Neural progenitor cell (in vitro differentiated cells): ENCODE results near the gene AIM2. TPM values are rescaled to one million over a fixed set of nuclear protein-coding genes. Genes with fewer than 3 reads are reported as not detected.

Experiments used
- DNase-seq: peaks from one replicate; pipeline ENCODE4 v3.0.0-alpha.2; 2016; ENCODE audit warnings: low spot score
- H2AFZ ChIP-seq: fragments of 200-600 bp; sonication (generic); replicated peaks from 2 replicates; pipeline ENCODE4 v1.6.1; 2016; ENCODE audit warnings: antibody characterized with exemption
- H3F3A ChIP-seq: fragments of 200-600 bp; sonication (generic); 2 replicates; pipeline ENCODE4 v1.6.1; 2016; ENCODE audit warnings: antibody characterized with exemption, low read depth
- H3K27ac ChIP-seq: fragments of 200-600 bp; sonication (generic); 2 replicates; pipeline ENCODE4 v1.5.1; 2016; ENCODE audit warnings: mild to moderate bottlenecking
- H3K27me3 ChIP-seq: fragments of 200-600 bp; sonication (generic); 2 replicates; pipeline ENCODE4 v1.6.1; 2016; ENCODE audit warnings: mild to moderate bottlenecking, moderate library complexity
- H3K36me3 ChIP-seq: fragments of 200-600 bp; sonication (generic); 2 replicates; pipeline ENCODE4 v1.5.1; 2016
- H3K4me1 ChIP-seq: fragments of 200-600 bp; sonication (generic); 2 replicates; pipeline ENCODE4 v1.6.1; 2016; ENCODE audit warnings: mixed run types
- H3K4me2 ChIP-seq: fragments of 200-600 bp; sonication (generic); 2 replicates; pipeline ENCODE4 v1.6.1; 2016
- H3K4me3 ChIP-seq: fragments of 200-600 bp; sonication (generic); 2 replicates; pipeline ENCODE4 v1.5.1; 2016
- H3K79me2 ChIP-seq: fragments of 200-600 bp; sonication (generic); 2 replicates; pipeline ENCODE4 v1.6.1; 2016; ENCODE audit warnings: low read depth
- H3K9ac ChIP-seq: fragments of 200-600 bp; sonication (generic); 2 replicates; pipeline ENCODE4 v1.6.1; 2016
- H3K9me3 ChIP-seq: fragments of 200-600 bp; sonication (generic); 2 replicates; pipeline ENCODE4 v1.5.1; 2016; ENCODE audit warnings: low read depth
- H4K20me1 ChIP-seq: fragments of 200-600 bp; sonication (generic); 2 replicates; pipeline ENCODE4 v1.6.1; 2016; ENCODE audit warnings: low read depth
- H3K27ac Mint-ChIP-seq: 3 replicates; pipeline ENCODE4 v1.8.0; 2021; ENCODE audit warnings: mixed read lengths
- H3K27me3 Mint-ChIP-seq: 2 replicates; pipeline ENCODE4 v1.8.0; 2022; ENCODE audit warnings: low read depth, mild to moderate bottlenecking, inconsistent platforms, moderate library complexity, mixed read lengths; ENCODE audit not compliant: insufficient read depth
- H3K36me3 Mint-ChIP-seq: 3 replicates; pipeline ENCODE4 v1.8.0; 2021; ENCODE audit warnings: mixed read lengths
- H3K4me1 Mint-ChIP-seq: 3 replicates; pipeline ENCODE4 v1.8.0; 2021; ENCODE audit warnings: mixed read lengths
- H3K4me3 Mint-ChIP-seq: 3 replicates; pipeline ENCODE4 v1.8.0; 2021; ENCODE audit warnings: mild to moderate bottlenecking, moderate library complexity, mixed read lengths
- H3K9me3 Mint-ChIP-seq: 3 replicates; pipeline ENCODE4 v1.8.0; 2020; ENCODE audit warnings: mixed read lengths
- EZH2 ChIP-seq: fragments of 200-600 bp; sonication (generic); IDR thresholded peaks from 2 replicates; pipeline ENCODE4 v1.6.1; 2017; ENCODE audit warnings: antibody characterized with exemption, mild to moderate bottlenecking, moderate library complexity
- EZH2phosphoT487 ChIP-seq: fragments of 200-600 bp; sonication (generic); IDR thresholded peaks from 2 replicates; pipeline ENCODE4 v1.6.1; 2017; ENCODE audit warnings: antibody characterized with exemption
- total RNA-seq: library from RNA; depleted of rRNA; stranded (reverse); fragments of >200 nt; gene quantifications from 2 replicates; pipeline ENCODE4 v1.2.3, GENCODE V29; 2015; ENCODE audit warnings: low replicate concordance
- TF ChIP-seq, protein P1 (sequence below): fragments of 200-600 bp; sonication (generic); IDR thresholded peaks from 2 replicates; pipeline ENCODE4 v1.5.1; 2017; ENCODE audit warnings: antibody characterized with exemption, mild to moderate bottlenecking

AIM2 gene
- total RNA-seq, 1 donor from 2014 or later = 2.9 TPM

GRCh38 chr1:159089184-159089791 is 12.7 kb upstream of the AIM2 start:
- H3K36me3 Mint-ChIP-seq = no peaks in the 10 kb centered on the region
- H3F3A ChIP-seq = no peaks in the 10 kb centered on the region
- H3K9me3 ChIP-seq = no peaks in the 10 kb centered on the region
- TF ChIP-seq, protein P1, sequence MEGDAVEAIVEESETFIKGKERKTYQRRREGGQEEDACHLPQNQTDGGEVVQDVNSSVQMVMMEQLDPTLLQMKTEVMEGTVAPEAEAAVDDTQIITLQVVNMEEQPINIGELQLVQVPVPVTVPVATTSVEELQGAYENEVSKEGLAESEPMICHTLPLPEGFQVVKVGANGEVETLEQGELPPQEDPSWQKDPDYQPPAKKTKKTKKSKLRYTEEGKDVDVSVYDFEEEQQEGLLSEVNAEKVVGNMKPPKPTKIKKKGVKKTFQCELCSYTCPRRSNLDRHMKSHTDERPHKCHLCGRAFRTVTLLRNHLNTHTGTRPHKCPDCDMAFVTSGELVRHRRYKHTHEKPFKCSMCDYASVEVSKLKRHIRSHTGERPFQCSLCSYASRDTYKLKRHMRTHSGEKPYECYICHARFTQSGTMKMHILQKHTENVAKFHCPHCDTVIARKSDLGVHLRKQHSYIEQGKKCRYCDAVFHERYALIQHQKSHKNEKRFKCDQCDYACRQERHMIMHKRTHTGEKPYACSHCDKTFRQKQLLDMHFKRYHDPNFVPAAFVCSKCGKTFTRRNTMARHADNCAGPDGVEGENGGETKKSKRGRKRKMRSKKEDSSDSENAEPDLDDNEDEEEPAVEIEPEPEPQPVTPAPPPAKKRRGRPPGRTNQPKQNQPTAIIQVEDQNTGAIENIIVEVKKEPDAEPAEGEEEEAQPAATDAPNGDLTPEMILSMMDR = peak; percentile 82
- TF ChIP-seq EZH2 = no peak
- DNase-seq = peak; percentile 43
- no peaks in the 10 kb centered on the region for H3K4me1 Mint-ChIP-seq
- no peaks in the 10 kb centered on the region for H3K79me2 ChIP-seq
- no peak overlapping the region for H2AFZ ChIP-seq
- no peak overlapping the region for H3K9ac ChIP-seq
- no peak overlapping the region for H3K4me2 ChIP-seq
- H3K4me3 ChIP-seq = no peak overlapping the region
- H3K27ac ChIP-seq = no peak overlapping the region
- H3K27me3 ChIP-seq = no peaks in the 10 kb centered on the region
- no peak overlapping the region for H3K27ac Mint-ChIP-seq
- no peaks in the 10 kb centered on the region for H4K20me1 ChIP-seq
- no peaks in the 10 kb centered on the region for H3K27me3 Mint-ChIP-seq
- no peaks in the 10 kb centered on the region for H3K9me3 Mint-ChIP-seq
- no peaks in the 10 kb centered on the region for H3K36me3 ChIP-seq
- H3K4me3 Mint-ChIP-seq = no peak overlapping the region
- H3K4me1 ChIP-seq = no peaks in the 10 kb centered on the region

- Histone ChIP-seq H3K4me3 (no peak overlapping the region), H3K4me2 (no peak overlapping the region), H3F3A (no peaks in the 10 kb centered on the region), H3K27ac (no peak overlapping the region), H3K79me2 (no peaks in the 10 kb centered on the region), H3K9me3 (no peaks in the 10 kb centered on the region), H2AFZ (no peak overlapping the region), H3K9ac (no peak overlapping the region), H3K36me3 (no peaks in the 10 kb centered on the region), H4K20me1 (no peaks in the 10 kb centered on the region), H3K27me3 (no peaks in the 10 kb centered on the region), H3K4me1 (no peaks in the 10 kb centered on the region)
- Mint-ChIP-seq H3K27me3 (no peaks in the 10 kb centered on the region), H3K4me3 (no peak overlapping the region), H3K9me3 (no peaks in the 10 kb centered on the region), H3K27ac (no peak overlapping the region), H3K36me3 (no peaks in the 10 kb centered on the region), H3K4me1 (no peaks in the 10 kb centered on the region)
- no peak for DNase-seq
- no peak for TF ChIP-seq EZH2
- TF ChIP-seq, protein P1 = no peak
- no peak for TF ChIP-seq EZH2phosphoT487
These were observed 12.1 kb upstream of the AIM2 start for GRCh38 chr1:159088546-159089183.

- no peak overlapping the region for H2AFZ ChIP-seq
- H3K4me3 ChIP-seq = no peak overlapping the region
- Mint-ChIP-seq H3K4me1 (no peaks in the 10 kb centered on the region), H3K9me3 (no peaks in the 10 kb centered on the region), H3K4me3 (no peak overlapping the region), H3K36me3 (no peaks in the 10 kb centered on the region), H3K27ac (no peak overlapping the region), H3K27me3 (no peaks in the 10 kb centered on the region)
- no peaks in the 10 kb centered on the region for H3K4me1 ChIP-seq
- no peak overlapping the region for H3K4me2 ChIP-seq
- no peak for DNase-seq
- H3K9me3 ChIP-seq = no peaks in the 10 kb centered on the region
- no peaks in the 10 kb centered on the region for H3K79me2 ChIP-seq
- no peaks in the 10 kb centered on the region for H3K36me3 ChIP-seq
- H3F3A ChIP-seq = no peaks in the 10 kb centered on the region
- TF ChIP-seq EZH2phosphoT487 (no peak), EZH2 (no peak)
- TF ChIP-seq, protein P1 = no peak
- no peaks in the 10 kb centered on the region for H4K20me1 ChIP-seq
- no peaks in the 10 kb centered on the region for H3K27me3 ChIP-seq
- H3K9ac ChIP-seq = no peak overlapping the region
- no peak overlapping the region for H3K27ac ChIP-seq
These were observed 11.5 kb upstream of the AIM2 start for GRCh38 chr1:159088050-159088449.
